HG02840 (cell line): ENCODE measurements around the gene TM7SF2.

Source experiments
- ATAC-seq: cut with Tn5 transposase; IDR thresholded peaks from one replicate; pipeline ENCODE4 v1.9.1; 2021; ENCODE audit warnings: mild to moderate bottlenecking, moderate library complexity, moderate number of reproducible peaks; ENCODE audit not compliant: unreplicated experiment, low FRiP score

TM7SF2 gene

GRCh38 chr11:65111744-65112545 is at the start of gene TM7SF2:
TSS of gene TM7SF2 (plus strand) at chr11:65111872. CDS start at chr11:65112016, 144 bp downstream.
- ATAC-seq, result peak; percentile 64

GRCh38 chr11:65063532-65063931 is 48.1 kb upstream of the TM7SF2 start:
- no peak for ATAC-seq

- ATAC-seq, result no peak
Measured at GRCh38 chr11:65064847-65065240, 46.8 kb upstream of the TM7SF2 start.

GRCh38 chr11:65065851-65066250 is 45.8 kb upstream of the TM7SF2 start:
- no peak for ATAC-seq

GRCh38 chr11:65066315-65066714 is 45.4 kb upstream of the TM7SF2 start:
- no peak for ATAC-seq

GRCh38 chr11:65066805-65067291 is 44.8 kb upstream of the TM7SF2 start:
- no peak for ATAC-seq

GRCh38 chr11:65067446-65067845 is 44.2 kb upstream of the TM7SF2 start:
- no peak for ATAC-seq

- ATAC-seq, result no peak
Measured at GRCh38 chr11:65069217-65069616, 42.5 kb upstream of the TM7SF2 start.

GRCh38 chr11:65071907-65072630 is 39.6 kb upstream of the TM7SF2 start:
- ATAC-seq, result no peak

- no peak for ATAC-seq
Measured at GRCh38 chr11:65072631-65072966, 39.1 kb upstream of the TM7SF2 start.

- ATAC-seq, result no peak
Measured at GRCh38 chr11:65077451-65077850, 34.2 kb upstream of the TM7SF2 start.

- no peak for ATAC-seq
Measured at GRCh38 chr11:65078151-65078550, 33.5 kb upstream of the TM7SF2 start.

GRCh38 chr11:65078786-65079342 is 32.8 kb upstream of the TM7SF2 start:
- no peak for ATAC-seq

- peak; percentile 19 for ATAC-seq
Measured at GRCh38 chr11:65083134-65083833, 28.4 kb upstream of the TM7SF2 start.

GRCh38 chr11:65083834-65084597 is 27.7 kb upstream of the TM7SF2 start, which contains the start of the genes CDCA5 and ZFPL1:
TSS of gene CDCA5 (minus strand) at chr11:65084040. CDS start at chr11:65083978, 62 bp downstream.
TSS of gene ZFPL1 (plus strand) at chr11:65084222. CDS start at chr11:65084699, 477 bp downstream.
- peak; percentile 74 for ATAC-seq

- no peak for ATAC-seq
Measured at GRCh38 chr11:65084598-65085375, 26.9 kb upstream of the TM7SF2 start.

- ATAC-seq, result no peak
Measured at GRCh38 chr11:65085446-65085845, 26.2 kb upstream of the TM7SF2 start.

- ATAC-seq, result no peak
Measured at GRCh38 chr11:65086809-65087208, 24.9 kb upstream of the TM7SF2 start.

- ATAC-seq, result no peak
Measured at GRCh38 chr11:65087216-65087615, 24.5 kb upstream of the TM7SF2 start.
